CD14-positive monocyte (primary cell): ENCODE data around the gene C16orf74. TPM values are rescaled to one million over a fixed set of nuclear protein-coding genes. Genes with fewer than 3 reads are reported as not detected.
A peak's percentile ranks its signal among the peaks of the same experiment; 100 is the strongest.

Experiments
- DNase-seq, 3 donors: peaks; one replicate each; pipeline ENCODE4 v3.0.0-alpha.2; 2011 to 2022
- H2AFZ ChIP-seq: 2 replicates; pipeline ENCODE4 v1.6.0; 2012; ENCODE audit warnings: mild to moderate bottlenecking, low read depth, low read length, inconsistent platforms; ENCODE audit not compliant: insufficient read depth, poor library complexity, severe bottlenecking
- H3K27ac ChIP-seq, 2 donors: 1 replicate in 1 of 2; 2 replicates in 1 of 2; pipeline ENCODE4 v1.5.1; 2012 to 2013; ENCODE audit warnings: low read length in 2 of 2, control low read depth in 1 of 2, inconsistent platforms in 1 of 2, low read depth in 1 of 2, mild to moderate bottlenecking in 1 of 2
- H3K27me3 ChIP-seq, 2 donors: one replicate each; pipeline versions ENCODE4 v1.6.0 to v1.6.1; 2011 to 2013; ENCODE audit warnings: low read length in 2 of 2; ENCODE audit not compliant: control insufficient read depth in 2 of 2, insufficient read depth in 2 of 2
- H3K36me3 ChIP-seq, 2 donors: replicated peaks in 1 of 2; 1 replicate in 1 of 2; 2 replicates in 1 of 2; pipeline versions ENCODE4 v1.5.1 to v1.6.1; 2012 to 2013; ENCODE audit warnings: low read length in 2 of 2, control low read depth in 1 of 2, inconsistent platforms in 1 of 2, mild to moderate bottlenecking in 1 of 2; ENCODE audit not compliant: insufficient read depth in 2 of 2, control insufficient read depth in 1 of 2
- H3K4me1 ChIP-seq, 2 donors: 1 replicate in 1 of 2; 2 replicates in 1 of 2; pipeline versions ENCODE4 v1.5.1 to v1.6.1; 2012 to 2013; ENCODE audit warnings: low read length in 2 of 2, control low read depth in 1 of 2, inconsistent platforms in 1 of 2, mild to moderate bottlenecking in 1 of 2, moderate library complexity in 1 of 2; ENCODE audit not compliant: insufficient read depth in 2 of 2, control insufficient read depth in 1 of 2
- H3K4me2 ChIP-seq: replicated peaks from 2 replicates; pipeline ENCODE3; 2012; ENCODE audit warnings: low read length, moderate library complexity, mild to moderate bottlenecking; ENCODE audit not compliant: poor library complexity, severe bottlenecking; ENCODE audit errors: extremely low read depth
- H3K4me3 ChIP-seq, 3 experiments: fragments of 200-600 bp in 1 of 3; sonication (generic) in 1 of 3; replicated peaks in 1 of 3; 1 replicate in 2 of 3; 2 replicates in 1 of 3; pipeline ENCODE4 v1.5.1; 2011 to 2013; ENCODE audit warnings: low read length in 3 of 3, mild to moderate bottlenecking in 3 of 3, control low read depth in 2 of 3, low read depth in 2 of 3, inconsistent platforms in 1 of 3, moderate library complexity in 1 of 3
- H3K79me2 ChIP-seq: 2 replicates; pipeline ENCODE4 v1.6.0; 2012; ENCODE audit warnings: mild to moderate bottlenecking, control low read depth, inconsistent platforms, low read length, moderate library complexity; ENCODE audit not compliant: insufficient read depth
- H3K9ac ChIP-seq: 2 replicates; pipeline ENCODE4 v1.6.0; 2017; ENCODE audit warnings: low read length, mild to moderate bottlenecking; ENCODE audit not compliant: insufficient read depth, poor library complexity, severe bottlenecking
- H3K9me3 ChIP-seq, 2 donors: replicated peaks in 1 of 2; 1 replicate in 1 of 2; 2 replicates in 1 of 2; pipeline versions ENCODE4 v1.5.1 to v1.6.1; 2012 to 2013; ENCODE audit warnings: low read length in 2 of 2, control low read depth in 1 of 2; ENCODE audit not compliant: control insufficient read depth in 1 of 2, insufficient read depth in 1 of 2
- H4K20me1 ChIP-seq: 2 replicates; pipeline ENCODE4 v1.6.0; 2012; ENCODE audit warnings: mild to moderate bottlenecking, low read length, control low read depth, moderate library complexity; ENCODE audit not compliant: insufficient read depth
- H3K27ac Mint-ChIP-seq, 7 donors: one replicate each; pipeline ENCODE4 v1.8.0; 2020; ENCODE audit warnings: mild to moderate bottlenecking in 7 of 7, mixed read lengths in 7 of 7, moderate library complexity in 6 of 7, inconsistent platforms in 2 of 7
- H3K27me3 Mint-ChIP-seq, 3 donors: one replicate each; pipeline ENCODE4 v1.8.0; 2021 to 2022; ENCODE audit warnings: low read depth in 3 of 3, mild to moderate bottlenecking in 3 of 3, mixed read lengths in 3 of 3, moderate library complexity in 3 of 3, inconsistent platforms in 1 of 3
- H3K36me3 Mint-ChIP-seq, 2 donors: one replicate each; pipeline ENCODE4 v1.8.0; 2020; ENCODE audit warnings: mixed read lengths in 2 of 2, inconsistent platforms in 1 of 2, mild to moderate bottlenecking in 1 of 2
- H3K4me1 Mint-ChIP-seq: one replicate; pipeline ENCODE4 v1.8.0; 2020; ENCODE audit warnings: mild to moderate bottlenecking, mixed read lengths
- H3K4me3 Mint-ChIP-seq, 2 donors: one replicate each; pipeline ENCODE4 v1.8.0; 2020; ENCODE audit warnings: mild to moderate bottlenecking in 2 of 2, mixed read lengths in 2 of 2, moderate library complexity in 1 of 2
- H3K9me3 Mint-ChIP-seq, 7 donors: one replicate each; pipeline ENCODE4 v1.8.0; 2020 to 2022; ENCODE audit warnings: mixed read lengths in 7 of 7, mild to moderate bottlenecking in 6 of 7, moderate library complexity in 6 of 7, inconsistent platforms in 2 of 7
- CTCF ChIP-seq: fragments of 200-600 bp; IDR thresholded peaks from one replicate; pipeline ENCODE4 v1.8.0; 2022; ENCODE audit warnings: antibody characterized with exemption, mild to moderate bottlenecking
- WGBS: methylation state at CpG from one replicate; pipeline ENCODE4 v1.1.5; 2013; ENCODE audit warnings: missing lambda C conversion rate; ENCODE audit not compliant: insufficient coverage; 5-methylcytosine and 5-hydroxymethylcytosine counted together
- intact Hi-C, 2 donors: fragments of 100-400 bp; cut with micrococcal nuclease; formaldehyde crosslinking; loops; one replicate each; pipeline versions ENCODE4 v1.15.0 to v1.15.1; 2023
- polyA plus RNA-seq, 3 donors: library from polyadenylated mRNA; depleted of rRNA in 1 of 3; unstranded in 2 of 3; stranded (reverse) in 1 of 3; fragments of 300-500 nt in 2 of 3; fragments of >200 nt in 1 of 3; fragmentation: Illumina TruSeq in 2 of 3; gene quantifications; 1 replicate in 2 of 3; 2 replicates in 1 of 3; pipeline ENCODE4 v1.2.3, GENCODE V29; 2012 to 2021
- small RNA-seq: library from RNA; depleted of rRNA; stranded (forward); fragments of <200 nt; gene quantifications from one replicate; pipeline ENCODE3, GENCODE V24; 2012; ENCODE audit warnings: low read depth; ENCODE audit not compliant: insufficient read length

The C16orf74 gene
- polyA plus RNA-seq, 3 donors, result 11.3 to 26.6 (median 24.1) TPM

- H3K4me2 ChIP-seq, result no peak overlapping the region
- Mint-ChIP-seq H3K36me3 (peaks cover 78 to 94% of the 10 kb centered on the region in 2 donors), H3K9me3 (no peaks in the 10 kb centered on the region), H3K4me3 (no peak overlapping the region), H3K27ac (peak overlapping the region in 1 of 7 donors; percentile 15), H3K4me1 (no peaks in the 10 kb centered on the region), H3K27me3 (no peaks in the 10 kb centered on the region)
- 97% methylated on average over 15 of the region's 18 CpGs for WGBS
- peaks cover 0 to under 1% of the 10 kb centered on the region in 2 donors for H3K4me1 ChIP-seq
- no peak for TF ChIP-seq CTCF
- H3K9me3 ChIP-seq, result no peaks in the 10 kb centered on the region
- intact Hi-C loops, result no loop called here
- H4K20me1 ChIP-seq, result peaks cover 24% of the 10 kb centered on the region
- no peak overlapping the region for H3K9ac ChIP-seq
- no peaks in the 10 kb centered on the region for H3K27me3 ChIP-seq
- no peak overlapping the region for H3K4me3 ChIP-seq
- H3K27ac ChIP-seq, result no peak overlapping the region
- DNase-seq, result no peak
- H3K79me2 ChIP-seq, result peaks cover 2% of the 10 kb centered on the region
- peaks cover 96 to 98% of the 10 kb centered on the region in 2 donors for H3K36me3 ChIP-seq
- no peak overlapping the region for H2AFZ ChIP-seq
Observed at GRCh38 chr16:85658504-85659326, 92.2 kb downstream of the C16orf74 start.

DNA sequence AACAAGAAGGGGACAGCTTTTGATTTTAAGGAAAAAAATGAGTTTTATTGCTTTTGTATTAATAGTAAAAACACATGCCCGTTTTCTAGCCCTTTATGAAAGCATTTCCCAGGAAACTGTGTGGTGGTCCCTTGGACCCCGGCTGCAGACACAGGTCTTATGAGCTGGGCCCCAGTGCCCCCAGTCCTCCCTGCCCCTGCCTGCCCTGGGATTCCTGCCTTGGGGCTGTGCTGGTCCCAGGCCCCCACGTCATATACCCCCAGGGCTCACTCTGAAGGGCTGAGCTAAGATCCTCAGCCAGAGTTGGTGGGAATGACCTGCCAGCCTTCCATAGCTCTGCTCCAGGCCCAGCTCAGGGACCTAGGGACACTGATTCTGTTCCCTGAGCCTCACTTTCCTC lies 92.9 kb downstream of the C16orf74 start:
- peaks cover 94% of the 10 kb centered on the region in 2 donors for H3K36me3 ChIP-seq

More for the DNA sequence above, 92.9 kb downstream of the C16orf74 start:
- H3K27me3 Mint-ChIP-seq, result no peaks in the 10 kb centered on the region
- Histone ChIP-seq H3K79me2 (peaks cover 6% of the 10 kb centered on the region), H4K20me1 (peaks cover 29% of the 10 kb centered on the region), H2AFZ (no peak overlapping the region), H3K4me3 (no peak overlapping the region), H3K27me3 (no peaks in the 10 kb centered on the region), H3K9ac (no peak overlapping the region), H3K27ac (no peak overlapping the region), H3K4me2 (no peak overlapping the region), H3K9me3 (no peaks in the 10 kb centered on the region), H3K4me1 (peaks cover 4 to 6% of the 10 kb centered on the region in 2 donors)
- intact Hi-C loops, result no loop called here
- H3K36me3 Mint-ChIP-seq, result peaks cover 71 to 88% of the 10 kb centered on the region in 2 donors
- no peak for TF ChIP-seq CTCF
- WGBS, result 100% methylated on average over 2 of the region's 3 CpGs
- H3K4me1 Mint-ChIP-seq, result no peaks in the 10 kb centered on the region
- no peak for DNase-seq
- no peak overlapping the region for H3K27ac Mint-ChIP-seq
- no peak overlapping the region for H3K4me3 Mint-ChIP-seq
- H3K9me3 Mint-ChIP-seq, result no peaks in the 10 kb centered on the region

Small RNAs within 50 kb of the gene (small RNA-seq; reads per million reads assigned to genes)
- gene RN7SL381P (not detected), gene RNU1-103P (not detected)

Other genes starting within 250 kb of the C16orf74 start
- 10 to 100 TPM in 1 of 3 donors, under 1 TPM in 2; 0.67 to 38.9 (median 0.86) TPM for gene GSE1, start 137.8 kb downstream of the C16orf74 start, polyA plus RNA-seq
- under 1 TPM in 2 of 3 donors, not detected in 1; 0.13 to 0.28 TPM for gene GINS2, start 62.1 kb downstream of the C16orf74 start, polyA plus RNA-seq
- gene EMC8, start 48.4 kb upstream of the C16orf74 start, polyA plus RNA-seq, result 10 to 100 TPM; 28.2 to 30.0 (median 29.9) TPM
- 1,000 to 10,000 TPM in 2 of 3 donors, 100 to 1,000 TPM in 1; 985 to 1,312 (median 1,132) TPM for gene COX4I1, start 48.6 kb upstream of the C16orf74 start, polyA plus RNA-seq
- 100 to 1,000 TPM; 157 to 187 (median 184) TPM for gene IRF8, start 148.1 kb upstream of the C16orf74 start, polyA plus RNA-seq